Transverse colon (tissue), 4 donors: ENCODE measurements around the gene GPS1. TPM values are rescaled to one million over a fixed set of nuclear protein-coding genes. Genes with fewer than 3 reads are reported as not detected.
A peak's percentile ranks its signal among the peaks of the same experiment; 100 is the strongest.

ENCODE experiments used
- DNase-seq: peaks from one replicate; pipeline ENCODE4 v3.0.0-alpha.2; 2019
- H3K27ac ChIP-seq, 4 donors: fragments of 200-600 bp; sonication (generic); 2 replicates each; pipeline ENCODE4 v1.5.1; 2016 to 2018; ENCODE audit warnings: inconsistent platforms in 4 of 4
- H3K27me3 ChIP-seq: fragments of 200-600 bp; sonication (generic); 2 replicates; pipeline ENCODE4 v1.5.1; 2017; ENCODE audit warnings: inconsistent platforms
- H3K36me3 ChIP-seq, 4 donors: fragments of 200-600 bp; sonication (generic); 2 replicates each; pipeline ENCODE4 v1.5.1; 2017 to 2019; ENCODE audit warnings: inconsistent platforms in 4 of 4
- H3K4me1 ChIP-seq, 4 donors: fragments of 200-600 bp; sonication (generic); 2 replicates each; pipeline ENCODE4 v1.5.1; 2017 to 2020; ENCODE audit warnings: inconsistent platforms in 4 of 4
- H3K4me3 ChIP-seq, 4 donors: fragments of 200-600 bp; sonication (generic); 1 replicate in 1 of 4; 2 replicates in 3 of 4; pipeline versions ENCODE4 v1.5.1 to v1.6.1; 2017 to 2019; ENCODE audit warnings: inconsistent platforms in 4 of 4
- H3K9me3 ChIP-seq, 2 donors: fragments of 200-600 bp; sonication (generic); 2 replicates each; pipeline ENCODE4 v1.5.1; 2017 to 2019; ENCODE audit warnings: inconsistent platforms in 2 of 2
- CTCF ChIP-seq, 5 experiments: fragments of 200-600 bp in 3 of 5; fragments of 450-650 bp in 2 of 5; sonication (generic) in 3 of 5; IDR thresholded peaks; 1 replicate in 2 of 5; 2 replicates in 3 of 5; pipeline ENCODE4 v1.5.1; 2016 to 2017; ENCODE audit warnings: antibody characterized with exemption in 5 of 5, inconsistent platforms in 3 of 5, mild to moderate bottlenecking in 2 of 5, moderate library complexity in 1 of 5
- EP300 ChIP-seq: sonication (generic); formaldehyde crosslinking; IDR thresholded peaks from one replicate; pipeline ENCODE4 v1.6.1; 2017; ENCODE audit warnings: antibody characterized with exemption, low read depth
- POLR2A ChIP-seq: fragments of 450-650 bp; IDR thresholded peaks from one replicate; pipeline ENCODE4 v1.6.1; 2016; ENCODE audit warnings: antibody characterized with exemption, mild to moderate bottlenecking, moderate library complexity
- POLR2AphosphoS5 ChIP-seq, 3 donors: sonication (generic); formaldehyde crosslinking; IDR thresholded peaks; one replicate each; pipeline ENCODE4 v1.6.1; 2016; ENCODE audit warnings: antibody characterized with exemption in 3 of 3
- WGBS, 2 donors: methylation state at CpG; one replicate each; pipeline ENCODE4 v1.1.5; 2018; ENCODE audit warnings: low coverage in 1 of 2; 5-methylcytosine and 5-hydroxymethylcytosine counted together
- in situ Hi-C, 4 donors: fragments of 200-750 bp; cut with MboI; loops; one replicate each; pipeline versions ENCODE4 v1.15.0 to v1.15.1; 2017; ENCODE audit warnings: low sequenced_read_pairs in 3 of 4, low pct_ligation_motif_present in 1 of 4, low pct_unique_long_range_greater_than_20kb in 1 of 4
- intact Hi-C: fragments of 100-400 bp; cut with DNase I; formaldehyde crosslinking; loops from one replicate; pipeline ENCODE4 v1.15.1; 2023; ENCODE audit warnings: low total_unique reads
- total RNA-seq, 4 donors: library from RNA; depleted of rRNA; stranded (reverse); fragments of >200 nt; gene quantifications; one replicate each; pipeline ENCODE4 v1.1.0, GENCODE V29; 2016

The GPS1 gene
- total RNA-seq, 4 donors from 2014 or later, result 42.0 to 160 (median 85.5) TPM

- H3K27ac ChIP-seq, result peak within 1 kb of the TSS; percentile 72 to 90 (median 81)
- TF ChIP-seq POLR2A, result no peak
- TF ChIP-seq CTCF (IDR thresholded peaks at IDR 0.05), result no peak
- no peak for TF ChIP-seq POLR2AphosphoS5 (IDR thresholded peaks at IDR 0.05)
- no peak for TF ChIP-seq EP300
- WGBS, 2 donors, result 0% methylated on average over 28 of the region's 96 CpGs; no CpG with 5 or more reads in 1 of the 2 donors
- H3K36me3 ChIP-seq, result no peaks in the 10 kb centered on the region
- in situ Hi-C loops (loop anchor here in 3 of 4 donors (10.0 to 25.0 kb wide), 2 partner anchors 123 to 131 kb away; no protein-coding TSS in a partner anchor), intact Hi-C loops (loop anchor here (5.0 kb wide), 1 partner anchor 469 kb away; no protein-coding TSS in a partner anchor)
- peaks cover 9% of the 10 kb centered on the region for H3K27me3 ChIP-seq
- DNase-seq, result no peak
- H3K9me3 ChIP-seq, result no peaks in the 10 kb centered on the region
- H3K4me1 ChIP-seq, result peaks cover 8 to 26% (median 21%) of the 10 kb centered on the region in 4 donors
- H3K4me3 ChIP-seq, result peak within 1 kb of the TSS; percentile 18 to 61 (median 49)
Measured at GRCh38 chr17:82031303-82031884, 20.3 kb upstream of the GPS1 start, which contains the start of gene RAC3. Gene RAC3, plus strand, starts transcription at chr17:82031678. Its CDS starts 84 bp downstream, at chr17:82031762.

GRCh38 chr17:82031885-82032627 lies 19.6 kb upstream of the GPS1 start:
- intact Hi-C loops, result loop anchor here (5.0 kb wide), 1 partner anchor 470 kb away; no protein-coding TSS in a partner anchor

GRCh38 chr17:82033359-82034085 lies 18.2 kb upstream of the GPS1 start:
- intact Hi-C loops (loop anchor here (5.0 kb wide), 1 partner anchor 471 kb away; no protein-coding TSS in a partner anchor), in situ Hi-C loops (loop anchor here in 3 of 4 donors (10.0 to 25.0 kb wide), 2 partner anchors 121 to 129 kb away; no protein-coding TSS in a partner anchor)
- WGBS, 2 donors, result 73 to 95% methylated on average over 3 to 36 of the region's 38 CpGs
- no peak overlapping the region for H3K27ac ChIP-seq
- no peak overlapping the region for H3K4me3 ChIP-seq
- H3K9me3 ChIP-seq, result no peaks in the 10 kb centered on the region
- TF ChIP-seq CTCF (IDR thresholded peaks at IDR 0.05) (no peak), EP300 (no peak), POLR2A (no peak), POLR2AphosphoS5 (IDR thresholded peaks at IDR 0.05) (no peak)
- DNase-seq, result no peak
- H3K27me3 ChIP-seq, result peaks cover 9% of the 10 kb centered on the region
- peaks cover 12 to 38% (median 31%) of the 10 kb centered on the region in 4 donors for H3K4me1 ChIP-seq
- no peaks in the 10 kb centered on the region for H3K36me3 ChIP-seq

More at GRCh38 chr17:82031885-82032627, 19.6 kb upstream of the GPS1 start:
- peak overlapping the region in 3 of 4 donors; percentile 3 to 49 (median 37) for H3K4me3 ChIP-seq
- TF ChIP-seq CTCF (IDR thresholded peaks at IDR 0.05), result no peak
- no peak for TF ChIP-seq EP300
- peaks cover 12 to 32% (median 27%) of the 10 kb centered on the region in 4 donors for H3K4me1 ChIP-seq
- peak; percentile 80 for DNase-seq
- H3K27me3 ChIP-seq, result peaks cover 9% of the 10 kb centered on the region
- peak overlapping the region in 2 of 4 donors; percentile 5 to 25 for H3K27ac ChIP-seq
- H3K36me3 ChIP-seq, result no peaks in the 10 kb centered on the region
- H3K9me3 ChIP-seq, result no peaks in the 10 kb centered on the region
- WGBS, 2 donors, result 19% methylated on average over 12 of the region's 59 CpGs; no CpG with 5 or more reads in 1 of the 2 donors
- in situ Hi-C loops, result loop anchor here in 3 of 4 donors (10.0 to 25.0 kb wide), 2 partner anchors 123 to 130 kb away; no protein-coding TSS in a partner anchor
